HCT116 (cell line): ENCODE measurements around the gene YWHAH.

Experiments used
- CBX3 ChIP-seq: IDR thresholded peaks from 2 replicates; pipeline ENCODE4 v1.6.1; 2012; ENCODE audit warnings: low read depth
- TCF7L2 ChIP-seq: IDR thresholded peaks from 2 replicates; pipeline ENCODE4 v1.7.0; 2011; ENCODE audit warnings: borderline replicate concordance, inconsistent platforms; ENCODE audit not compliant: insufficient read depth, insufficient read length; ENCODE audit errors: extremely low read depth
- ZFX ChIP-seq: fragments of 450-650 bp; IDR thresholded peaks from 2 replicates; pipeline ENCODE4 v1.6.1; 2017
- TF ChIP-seq, protein P1 (sequence below): IDR thresholded peaks from 2 replicates; pipeline ENCODE4 v1.6.1; 2012
- TF ChIP-seq, protein P2 (sequence below), 3 experiments: fragments of 200-600 bp in 1 of 3; sonication (generic) in 1 of 3; IDR thresholded peaks in 2 of 3; conservative IDR thresholded peaks in 1 of 3; 2 replicates each; pipeline ENCODE4 v1.5.1; 2012 to 2017; ENCODE audit warnings: low read depth in 2 of 3, low read length in 2 of 3, antibody characterized with exemption in 1 of 3, borderline replicate concordance in 1 of 3, control low read depth in 1 of 3, mild to moderate bottlenecking in 1 of 3, mixed read lengths in 1 of 3, mixed run types in 1 of 3, moderate library complexity in 1 of 3; ENCODE audit not compliant: insufficient read depth in 1 of 3
- TF ChIP-seq, protein P3 (sequence below): IDR thresholded peaks from 2 replicates; pipeline ENCODE4 v1.6.1; 2012

GRCh38 chr22:31954535-31955523 is 10.5 kb downstream of the YWHAH start:
- TF ChIP-seq, protein P1, sequence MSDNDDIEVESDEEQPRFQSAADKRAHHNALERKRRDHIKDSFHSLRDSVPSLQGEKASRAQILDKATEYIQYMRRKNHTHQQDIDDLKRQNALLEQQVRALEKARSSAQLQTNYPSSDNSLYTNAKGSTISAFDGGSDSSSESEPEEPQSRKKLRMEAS, result no peak
- TF ChIP-seq TCF7L2 (no peak), ZFX (no peak), CBX3 (no peak)
- TF ChIP-seq, protein P2, sequence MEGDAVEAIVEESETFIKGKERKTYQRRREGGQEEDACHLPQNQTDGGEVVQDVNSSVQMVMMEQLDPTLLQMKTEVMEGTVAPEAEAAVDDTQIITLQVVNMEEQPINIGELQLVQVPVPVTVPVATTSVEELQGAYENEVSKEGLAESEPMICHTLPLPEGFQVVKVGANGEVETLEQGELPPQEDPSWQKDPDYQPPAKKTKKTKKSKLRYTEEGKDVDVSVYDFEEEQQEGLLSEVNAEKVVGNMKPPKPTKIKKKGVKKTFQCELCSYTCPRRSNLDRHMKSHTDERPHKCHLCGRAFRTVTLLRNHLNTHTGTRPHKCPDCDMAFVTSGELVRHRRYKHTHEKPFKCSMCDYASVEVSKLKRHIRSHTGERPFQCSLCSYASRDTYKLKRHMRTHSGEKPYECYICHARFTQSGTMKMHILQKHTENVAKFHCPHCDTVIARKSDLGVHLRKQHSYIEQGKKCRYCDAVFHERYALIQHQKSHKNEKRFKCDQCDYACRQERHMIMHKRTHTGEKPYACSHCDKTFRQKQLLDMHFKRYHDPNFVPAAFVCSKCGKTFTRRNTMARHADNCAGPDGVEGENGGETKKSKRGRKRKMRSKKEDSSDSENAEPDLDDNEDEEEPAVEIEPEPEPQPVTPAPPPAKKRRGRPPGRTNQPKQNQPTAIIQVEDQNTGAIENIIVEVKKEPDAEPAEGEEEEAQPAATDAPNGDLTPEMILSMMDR (IDR thresholded peaks at IDR 0.05 in 2 of 3, conservative IDR thresholded peaks at IDR 0.05 in 1 of 3; ENCODE audit: borderline replicate concordance in 1 of 3, insufficient read depth in 1 of 3, low read depth in 2 of 3, low read length in 2 of 3), result no peak
- TF ChIP-seq, protein P3, sequence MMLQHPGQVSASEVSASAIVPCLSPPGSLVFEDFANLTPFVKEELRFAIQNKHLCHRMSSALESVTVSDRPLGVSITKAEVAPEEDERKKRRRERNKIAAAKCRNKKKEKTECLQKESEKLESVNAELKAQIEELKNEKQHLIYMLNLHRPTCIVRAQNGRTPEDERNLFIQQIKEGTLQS, result no peak
